Esophagus muscularis mucosa (tissue), 4 donors: ENCODE results near the gene ZFYVE28. TPM values are rescaled to one million over a fixed set of nuclear protein-coding genes. Genes with fewer than 3 reads are reported as not detected.

Experiments used
- DNase-seq: peaks from one replicate; pipeline ENCODE4 v3.0.0-alpha.2; 2017; ENCODE audit errors: extremely low spot score
- H3K27ac ChIP-seq, 4 donors: fragments of 200-600 bp; sonication (generic); replicated peaks in 1 of 4; 1 replicate in 3 of 4; 2 replicates in 1 of 4; pipeline ENCODE4 v1.5.1; 2016 to 2019; ENCODE audit warnings: mild to moderate bottlenecking in 1 of 4
- H3K27me3 ChIP-seq, 4 donors: fragments of 200-600 bp; sonication (generic); one replicate each; pipeline versions ENCODE4 v1.5.1 to v1.6.0; 2016 to 2019
- H3K36me3 ChIP-seq, 4 donors: fragments of 200-600 bp; sonication (generic); one replicate each; pipeline ENCODE4 v1.5.1; 2016 to 2019
- H3K4me1 ChIP-seq, 4 donors: fragments of 200-600 bp; sonication (generic); one replicate each; pipeline ENCODE4 v1.5.1; 2016 to 2019
- H3K4me3 ChIP-seq, 4 donors: fragments of 200-600 bp; sonication (generic); 1 replicate in 2 of 4; 2 replicates in 2 of 4; pipeline ENCODE4 v1.5.1; 2016 to 2019; ENCODE audit warnings: mild to moderate bottlenecking in 4 of 4, moderate library complexity in 1 of 4
- H3K9me3 ChIP-seq, 4 donors: fragments of 200-600 bp; sonication (generic); 1 replicate in 3 of 4; 2 replicates in 1 of 4; pipeline ENCODE4 v1.5.1; 2016 to 2019
- EP300 ChIP-seq: sonication (generic); formaldehyde crosslinking; IDR thresholded peaks from one replicate; pipeline ENCODE4 v1.6.1; 2017; ENCODE audit warnings: antibody characterized with exemption
- POLR2A ChIP-seq: fragments of 450-650 bp; IDR thresholded peaks from one replicate; pipeline ENCODE4 v1.6.1; 2017; ENCODE audit warnings: antibody characterized with exemption, moderate library complexity, mild to moderate bottlenecking, low read depth
- POLR2AphosphoS5 ChIP-seq, 2 donors: sonication (generic); formaldehyde crosslinking; IDR thresholded peaks; one replicate each; pipeline ENCODE4 v1.6.1; 2017; ENCODE audit warnings: antibody characterized with exemption in 2 of 2
- WGBS: methylation state at CpG from one replicate; pipeline ENCODE4 v1.1.5; 2018; 5-methylcytosine and 5-hydroxymethylcytosine counted together
- intact Hi-C: fragments of 100-400 bp; cut with DNase I; formaldehyde crosslinking; loops from one replicate; pipeline ENCODE4 v1.15.1; 2023
- total RNA-seq, 4 donors: library from RNA; depleted of rRNA; stranded (reverse); fragments of >200 nt; gene quantifications; one replicate each; pipeline versions ENCODE4 v1.1.0 to v1.2.1, GENCODE V29; 2016
- TF ChIP-seq, protein P1 (sequence below), 3 experiments: fragments of 200-600 bp in 2 of 3; fragments of 450-650 bp in 1 of 3; sonication (generic) in 2 of 3; IDR thresholded peaks; one replicate each; pipeline ENCODE4 v1.5.1; 2017 to 2019; ENCODE audit warnings: antibody characterized with exemption in 3 of 3, mild to moderate bottlenecking in 2 of 3, moderate library complexity in 1 of 3

Gene ZFYVE28
- total RNA-seq, 4 donors from 2014 or later, result 4.5 to 13.4 (median 8.4) TPM

DNA sequence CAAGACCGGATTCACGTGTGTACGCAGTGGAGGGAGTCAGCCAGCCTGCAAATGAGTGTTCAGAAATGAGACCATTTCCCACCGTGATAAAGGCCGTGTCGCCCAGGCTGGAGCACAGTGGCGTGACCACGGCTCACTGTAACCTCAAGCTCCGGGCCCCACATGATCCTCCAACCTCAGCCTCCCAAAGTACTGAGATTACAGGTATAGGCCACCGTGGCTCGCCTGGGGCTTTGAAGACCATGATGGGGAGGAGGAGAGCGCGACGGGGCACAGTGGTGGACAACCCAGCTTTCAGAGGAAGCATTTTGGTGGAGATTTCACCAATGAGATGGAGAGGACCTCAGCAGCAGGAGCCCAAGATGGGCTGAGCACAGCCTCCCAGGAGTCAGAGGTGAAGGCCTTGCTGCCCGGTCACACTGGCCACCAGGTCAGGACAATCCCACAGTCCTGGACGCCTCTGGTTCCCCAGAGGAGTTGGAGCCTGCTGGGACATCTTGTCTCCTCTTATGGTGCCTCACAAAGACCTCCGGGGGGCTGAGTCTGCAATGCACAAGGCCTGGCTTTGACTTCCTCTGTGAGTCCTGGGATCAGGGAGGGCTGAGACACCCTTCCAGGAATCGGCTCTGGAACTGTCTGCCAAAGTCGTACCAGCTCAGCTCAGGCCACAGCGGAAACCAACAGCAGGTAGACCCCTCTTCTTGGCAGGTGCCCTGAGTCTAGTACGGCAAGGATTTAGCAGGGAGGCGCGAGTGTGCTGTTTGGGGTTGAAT, 134.1 kb downstream of the ZFYVE28 start:
- no peak for DNase-seq
- Histone ChIP-seq H3K27ac (no peak overlapping the region), H3K4me3 (no peak overlapping the region), H3K36me3 (no peaks in the 10 kb centered on the region), H3K9me3 (no peaks in the 10 kb centered on the region), H3K4me1 (no peaks in the 10 kb centered on the region), H3K27me3 (no peaks in the 10 kb centered on the region)
- TF ChIP-seq POLR2A (no peak), EP300 (no peak), POLR2AphosphoS5 (IDR thresholded peaks at IDR 0.05) (no peak)
- TF ChIP-seq, protein P1, sequence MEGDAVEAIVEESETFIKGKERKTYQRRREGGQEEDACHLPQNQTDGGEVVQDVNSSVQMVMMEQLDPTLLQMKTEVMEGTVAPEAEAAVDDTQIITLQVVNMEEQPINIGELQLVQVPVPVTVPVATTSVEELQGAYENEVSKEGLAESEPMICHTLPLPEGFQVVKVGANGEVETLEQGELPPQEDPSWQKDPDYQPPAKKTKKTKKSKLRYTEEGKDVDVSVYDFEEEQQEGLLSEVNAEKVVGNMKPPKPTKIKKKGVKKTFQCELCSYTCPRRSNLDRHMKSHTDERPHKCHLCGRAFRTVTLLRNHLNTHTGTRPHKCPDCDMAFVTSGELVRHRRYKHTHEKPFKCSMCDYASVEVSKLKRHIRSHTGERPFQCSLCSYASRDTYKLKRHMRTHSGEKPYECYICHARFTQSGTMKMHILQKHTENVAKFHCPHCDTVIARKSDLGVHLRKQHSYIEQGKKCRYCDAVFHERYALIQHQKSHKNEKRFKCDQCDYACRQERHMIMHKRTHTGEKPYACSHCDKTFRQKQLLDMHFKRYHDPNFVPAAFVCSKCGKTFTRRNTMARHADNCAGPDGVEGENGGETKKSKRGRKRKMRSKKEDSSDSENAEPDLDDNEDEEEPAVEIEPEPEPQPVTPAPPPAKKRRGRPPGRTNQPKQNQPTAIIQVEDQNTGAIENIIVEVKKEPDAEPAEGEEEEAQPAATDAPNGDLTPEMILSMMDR (IDR thresholded peaks at IDR 0.05), result no peak
- intact Hi-C loops, result no loop called here
- over 99% methylated on average over 17 of the region's 23 CpGs for WGBS

DNA sequence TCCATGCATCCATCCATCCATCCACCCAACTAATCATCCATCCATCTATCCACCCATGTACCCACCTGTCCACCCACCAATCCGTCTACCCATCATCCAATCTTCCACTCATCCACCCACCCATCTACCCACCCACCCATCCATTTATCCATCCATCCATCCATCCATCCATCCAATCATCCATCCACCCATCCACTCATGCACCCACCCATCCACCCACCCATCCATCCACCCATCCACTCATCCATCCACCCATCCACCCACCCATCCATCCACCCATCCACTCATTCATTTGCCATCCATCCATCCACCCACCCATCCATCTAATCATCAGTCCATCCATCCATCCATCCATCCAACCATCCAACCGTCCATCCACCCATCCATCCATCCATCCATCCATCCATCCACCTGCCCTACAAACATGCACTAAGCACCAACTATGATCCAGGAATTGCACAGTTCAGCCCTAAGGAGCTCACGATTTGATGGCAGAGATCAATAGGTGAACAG, 135.2 kb downstream of the ZFYVE28 start:
- no peaks in the 10 kb centered on the region for H3K36me3 ChIP-seq
- WGBS, result 92% methylated on average over 3 of the region's 3 CpGs
- TF ChIP-seq, protein P1 (IDR thresholded peaks at IDR 0.05), result no peak
- TF ChIP-seq POLR2AphosphoS5 (IDR thresholded peaks at IDR 0.05), result no peak
- TF ChIP-seq EP300, result no peak
- no peak for TF ChIP-seq POLR2A
- H3K9me3 ChIP-seq, result no peaks in the 10 kb centered on the region
- H3K27ac ChIP-seq, result no peak overlapping the region
- no peak overlapping the region for H3K4me3 ChIP-seq
- intact Hi-C loops, result no loop called here
- no peak for DNase-seq
- H3K4me1 ChIP-seq, result no peaks in the 10 kb centered on the region
- H3K27me3 ChIP-seq, result no peaks in the 10 kb centered on the region

DNA sequence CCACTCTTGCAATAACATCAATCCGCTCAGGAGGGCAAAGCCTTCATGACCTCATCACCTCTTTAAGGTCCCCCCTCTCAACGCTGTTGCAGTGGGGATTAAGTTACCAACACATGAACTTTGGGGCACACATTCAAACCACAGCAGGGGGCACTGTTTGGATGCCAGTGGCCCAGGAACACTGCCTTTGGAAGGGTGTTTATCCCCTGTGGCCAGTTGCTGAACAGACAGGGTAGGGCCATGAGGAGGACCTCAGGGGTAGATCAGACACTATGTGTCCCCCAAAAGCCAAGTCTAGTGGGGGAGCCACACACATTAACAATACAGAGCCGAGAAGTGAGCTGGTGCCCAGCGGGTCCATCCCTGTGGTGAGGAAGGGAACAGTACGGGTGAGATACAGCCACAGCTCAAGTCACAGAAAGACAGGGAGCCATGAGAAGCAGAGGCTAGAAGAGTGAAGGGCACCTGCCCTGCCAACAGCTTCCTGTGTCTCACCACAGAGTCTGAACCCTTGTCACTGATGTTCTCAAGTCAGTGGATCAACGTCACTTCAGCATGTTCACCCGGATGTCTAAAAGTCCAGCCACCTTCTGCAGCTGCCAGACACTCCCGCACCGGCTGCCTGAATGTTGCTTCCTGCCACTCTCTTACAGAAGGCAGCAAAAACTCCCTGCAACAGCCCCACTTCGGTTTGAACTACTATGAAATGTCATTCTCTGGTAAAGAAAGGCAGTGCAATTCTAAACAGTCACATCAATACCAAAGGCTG, 136.7 kb downstream of the ZFYVE28 start:
- Histone ChIP-seq H3K36me3 (no peaks in the 10 kb centered on the region), H3K4me1 (no peaks in the 10 kb centered on the region), H3K27ac (no peak overlapping the region), H3K27me3 (no peaks in the 10 kb centered on the region), H3K9me3 (no peaks in the 10 kb centered on the region), H3K4me3 (no peak overlapping the region)
- WGBS, result 77% methylated on average over 9 of the region's 10 CpGs
- TF ChIP-seq POLR2AphosphoS5 (IDR thresholded peaks at IDR 0.05) (peak in 1 of 2 donors; percentile 18), POLR2A (no peak), EP300 (no peak)
- TF ChIP-seq, protein P1 (IDR thresholded peaks at IDR 0.05), result no peak
- no peak for DNase-seq
- intact Hi-C loops, result no loop called here

DNA sequence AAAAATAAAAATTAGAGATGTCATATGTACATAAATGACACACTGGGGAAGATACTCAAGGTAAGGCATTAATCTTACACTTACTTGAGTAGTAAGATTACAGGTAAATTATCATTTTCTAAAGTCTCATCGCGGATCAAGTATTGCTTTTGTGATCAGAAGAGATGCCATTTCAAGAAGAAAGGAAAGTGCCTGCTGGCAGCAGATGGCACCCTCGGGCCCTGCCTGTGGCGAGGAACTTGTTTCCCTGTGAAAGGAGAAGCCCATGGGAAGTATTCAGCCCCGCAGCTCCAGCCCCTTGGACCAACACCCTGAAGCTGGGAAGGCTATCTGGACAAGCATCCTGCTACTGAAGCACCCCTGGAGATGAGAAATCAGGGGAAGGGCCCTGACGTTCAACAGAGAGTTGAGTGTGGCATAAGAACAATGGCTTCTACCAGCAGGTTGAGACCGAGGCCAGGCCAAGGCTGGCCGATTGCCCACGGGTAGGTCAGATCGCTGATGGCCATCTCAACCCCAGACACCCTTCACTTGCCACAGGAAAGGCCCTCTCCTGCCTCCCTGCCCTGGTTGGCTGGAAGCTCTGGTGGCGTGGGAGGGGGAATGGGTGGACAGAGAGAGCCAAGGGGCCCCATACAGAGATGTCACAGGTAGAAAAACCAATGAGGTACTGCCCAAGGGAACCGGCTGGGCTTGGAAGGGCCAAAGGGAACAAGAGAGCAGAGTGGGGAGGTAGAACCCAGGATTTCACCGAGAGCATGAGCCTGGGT, 137.7 kb downstream of the ZFYVE28 start:
- Histone ChIP-seq H3K36me3 (no peaks in the 10 kb centered on the region), H3K27ac (no peak overlapping the region), H3K9me3 (no peaks in the 10 kb centered on the region), H3K27me3 (no peaks in the 10 kb centered on the region), H3K4me1 (no peaks in the 10 kb centered on the region), H3K4me3 (no peak overlapping the region)
- no peak for TF ChIP-seq EP300
- TF ChIP-seq POLR2A, result no peak
- TF ChIP-seq POLR2AphosphoS5 (IDR thresholded peaks at IDR 0.05), result no peak
- TF ChIP-seq, protein P1 (IDR thresholded peaks at IDR 0.05), result no peak
- intact Hi-C loops, result no loop called here
- WGBS, result 87% methylated on average over 13 of the region's 13 CpGs
- no peak for DNase-seq
